ENCODE data around the gene DGKD.

The DGKD gene

GRCh38 chr2:233412405-233412804 lies 58.1 kb downstream of the DGKD start:
- no peak for TF ChIP-seq FOXP2 (optimal IDR thresholded peaks at IDR 0.05; ENCODE audit: borderline replicate concordance, extremely low read depth, extremely low read length, insufficient read depth)
- TF ChIP-seq POLR2AphosphoS5 (IDR thresholded peaks at IDR 0.05; ENCODE audit: low read depth, low read length) = no peak

GRCh38 chr2:233413046-233413445 lies 58.8 kb downstream of the DGKD start:
- TF ChIP-seq FOXP2 (optimal IDR thresholded peaks at IDR 0.05; ENCODE audit: borderline replicate concordance, extremely low read depth, extremely low read length, insufficient read depth) = no peak
- TF ChIP-seq REST (IDR thresholded peaks at IDR 0.05; ENCODE audit: insufficient read depth in 1 of 2, low read depth in 2 of 2, low read length in 2 of 2) = no peak
- no peak for TF ChIP-seq TAF1 (IDR thresholded peaks at IDR 0.05; ENCODE audit: borderline replicate concordance, insufficient read depth, low read length)
- TF ChIP-seq POLR2AphosphoS5 (IDR thresholded peaks at IDR 0.05; ENCODE audit: low read depth, low read length) = no peak
- no peak for TF ChIP-seq SIN3A (IDR thresholded peaks at IDR 0.05; ENCODE audit: borderline replicate concordance, insufficient read depth, low read length)

GRCh38 chr2:233413559-233414272 lies 59.4 kb downstream of the DGKD start:
- TF ChIP-seq SIN3A (IDR thresholded peaks at IDR 0.05; ENCODE audit: borderline replicate concordance, insufficient read depth, low read length) (no peak), POLR2AphosphoS5 (IDR thresholded peaks at IDR 0.05; ENCODE audit: low read depth, low read length) (no peak), REST (IDR thresholded peaks at IDR 0.05; ENCODE audit: insufficient read depth in 1 of 2, low read depth in 2 of 2, low read length in 2 of 2) (no peak), FOXP2 (optimal IDR thresholded peaks at IDR 0.05; ENCODE audit: borderline replicate concordance, extremely low read depth, extremely low read length, insufficient read depth) (no peak), TAF1 (IDR thresholded peaks at IDR 0.05; ENCODE audit: borderline replicate concordance, insufficient read depth, low read length) (no peak)

- TF ChIP-seq POLR2AphosphoS5 (IDR thresholded peaks at IDR 0.05; ENCODE audit: low read depth, low read length) (no peak), TAF1 (IDR thresholded peaks at IDR 0.05; ENCODE audit: borderline replicate concordance, insufficient read depth, low read length) (no peak), FOXP2 (optimal IDR thresholded peaks at IDR 0.05; ENCODE audit: borderline replicate concordance, extremely low read depth, extremely low read length, insufficient read depth) (no peak), SIN3A (IDR thresholded peaks at IDR 0.05; ENCODE audit: borderline replicate concordance, insufficient read depth, low read length) (no peak), REST (IDR thresholded peaks at IDR 0.05; ENCODE audit: insufficient read depth in 1 of 2, low read depth in 2 of 2, low read length in 2 of 2) (no peak)
Observed at GRCh38 chr2:233414273-233414654, 60.0 kb downstream of the DGKD start.

GRCh38 chr2:233414777-233415570 lies 60.7 kb downstream of the DGKD start:
- TF ChIP-seq TAF1 (IDR thresholded peaks at IDR 0.05; ENCODE audit: borderline replicate concordance, insufficient read depth, low read length) = no peak
- TF ChIP-seq POLR2AphosphoS5 (IDR thresholded peaks at IDR 0.05; ENCODE audit: low read depth, low read length) = no peak
- no peak for TF ChIP-seq FOXP2 (optimal IDR thresholded peaks at IDR 0.05; ENCODE audit: borderline replicate concordance, extremely low read depth, extremely low read length, insufficient read depth)
- TF ChIP-seq SIN3A (IDR thresholded peaks at IDR 0.05; ENCODE audit: borderline replicate concordance, insufficient read depth, low read length) = no peak

GRCh38 chr2:233416199-233416598 lies 61.9 kb downstream of the DGKD start:
- TF ChIP-seq SIN3A (IDR thresholded peaks at IDR 0.05; ENCODE audit: borderline replicate concordance, insufficient read depth, low read length) (no peak), FOXP2 (optimal IDR thresholded peaks at IDR 0.05; ENCODE audit: borderline replicate concordance, extremely low read depth, extremely low read length, insufficient read depth) (no peak), POLR2AphosphoS5 (IDR thresholded peaks at IDR 0.05; ENCODE audit: low read depth, low read length) (no peak), TAF1 (IDR thresholded peaks at IDR 0.05; ENCODE audit: borderline replicate concordance, insufficient read depth, low read length) (no peak), REST (IDR thresholded peaks at IDR 0.05; ENCODE audit: insufficient read depth in 1 of 2, low read depth in 2 of 2, low read length in 2 of 2) (no peak)
